IMR-90 (cell line): Measurements from ENCODE around the gene RAB4B. TPM values are rescaled to one million over a fixed set of nuclear protein-coding genes. Genes with fewer than 3 reads are reported as not detected.

Experiments
- ATAC-seq: fragments of 200-7000 bp; cut with Tn5 transposase; 2 replicates; pipeline ENCODE4 v1.9.1; 2020; ENCODE audit warnings: low read depth, mild to moderate bottlenecking, moderate library complexity
- BruUV-seq: library from RNA; stranded (reverse); fragments of 400-500 nt; replicated peaks from 2 replicates; lab custom pipeline; 2021; lab: Mats Ljungman, UMichigan
- CTCF ChIA-PET: fragments of 300-600 bp; formaldehyde crosslinking; extraction: SDS; loops from one replicate; lab custom pipeline; 2021; ENCODE audit warnings: antibody characterized with exemption; lab: Yijun Ruan, JAX
- POLR2A ChIA-PET: fragments of 300-600 bp; sonication (Branson Sonifier 250); formaldehyde crosslinking; loops from one replicate; lab custom pipeline; 2022; ENCODE audit warnings: antibody characterized with exemption; ENCODE audit not compliant: unreplicated experiment; lab: Charles Lee
- DNase-seq: peaks from one replicate; pipeline ENCODE4 v3.0.0; 2013
- H2AFZ ChIP-seq: replicated peaks from 2 replicates; pipeline ENCODE3; 2013; ENCODE audit warnings: low read length, mild to moderate bottlenecking; ENCODE audit not compliant: poor library complexity
- H2AK5ac ChIP-seq: 2 replicates; pipeline ENCODE4 v1.6.1; 2013; ENCODE audit warnings: low read depth, low read length, inconsistent platforms
- H2AK9ac ChIP-seq: replicated peaks from 2 replicates; pipeline ENCODE3; 2013; ENCODE audit warnings: mild to moderate bottlenecking, low read depth, low read length, moderate library complexity; ENCODE audit not compliant: poor library complexity
- H2BK120ac ChIP-seq: 2 replicates; pipeline ENCODE4 v1.6.1; 2013; ENCODE audit warnings: low read depth, low read length, inconsistent platforms
- H2BK15ac ChIP-seq: 3 replicates; pipeline ENCODE4 v1.6.1; 2013; ENCODE audit warnings: low read depth, low read length, inconsistent platforms
- H2BK20ac ChIP-seq: 2 replicates; pipeline ENCODE4 v1.6.1; 2013; ENCODE audit warnings: low read depth, mild to moderate bottlenecking, inconsistent platforms, low read length, moderate library complexity
- H2BK5ac ChIP-seq: 2 replicates; pipeline ENCODE4 v1.6.1; 2013; ENCODE audit warnings: mild to moderate bottlenecking, low read depth, low read length, inconsistent platforms; ENCODE audit not compliant: poor library complexity, severe bottlenecking
- H3K14ac ChIP-seq: replicated peaks from 2 replicates; pipeline ENCODE4 v1.6.1; 2013; ENCODE audit warnings: low read depth, low read length, inconsistent platforms
- H3K18ac ChIP-seq: 2 replicates; pipeline ENCODE4 v1.6.1; 2013; ENCODE audit warnings: low read depth, low read length, control low read depth
- H3K23ac ChIP-seq: 2 replicates; pipeline ENCODE4 v1.6.1; 2013; ENCODE audit warnings: low read depth, low read length, inconsistent platforms
- H3K27ac ChIP-seq: 2 replicates; pipeline ENCODE4 v1.5.1; 2013; ENCODE audit warnings: mild to moderate bottlenecking, control low read depth, low read length; ENCODE audit not compliant: insufficient read depth
- H3K27me3 ChIP-seq: 2 replicates; pipeline ENCODE4 v1.6.1; 2013; ENCODE audit warnings: low read length; ENCODE audit not compliant: control insufficient read depth, insufficient read depth
- H3K36me3 ChIP-seq: 2 replicates; pipeline ENCODE4 v1.6.1; 2013; ENCODE audit warnings: low read length, mixed read lengths; ENCODE audit not compliant: control insufficient read depth, insufficient read depth
- H3K4ac ChIP-seq: 2 replicates; pipeline ENCODE4 v1.6.1; 2013; ENCODE audit warnings: low read depth, low read length, inconsistent platforms
- H3K4me1 ChIP-seq: 2 replicates; pipeline ENCODE4 v1.6.1; 2013; ENCODE audit warnings: low read length, mixed read lengths; ENCODE audit not compliant: control insufficient read depth, insufficient read depth
- H3K4me2 ChIP-seq: 2 replicates; pipeline ENCODE4 v1.6.1; 2013; ENCODE audit warnings: low read depth, mild to moderate bottlenecking, control low read depth, low read length, moderate library complexity
- H3K4me3 ChIP-seq: 2 replicates; pipeline ENCODE4 v1.5.1; 2013; ENCODE audit warnings: low read depth, mild to moderate bottlenecking, control low read depth, low read length, moderate library complexity; ENCODE audit not compliant: insufficient read depth
- H3K56ac ChIP-seq: 2 replicates; pipeline ENCODE4 v1.6.1; 2013; ENCODE audit warnings: low read length, inconsistent platforms; ENCODE audit not compliant: insufficient read depth; ENCODE audit errors: extremely low read depth
- H3K79me1 ChIP-seq, 2 experiments: 2 replicates each; pipeline ENCODE4 v1.6.1; 2013; ENCODE audit warnings: low read length in 2 of 2, inconsistent platforms in 1 of 2, low read depth in 1 of 2
- H3K9ac ChIP-seq: 2 replicates; pipeline ENCODE4 v1.6.1; 2013; ENCODE audit warnings: low read depth, low read length, control low read depth
- H3K9me1 ChIP-seq: 2 replicates; pipeline ENCODE4 v1.6.1; 2013; ENCODE audit warnings: low read length, inconsistent platforms; ENCODE audit not compliant: insufficient read depth
- H3K9me3 ChIP-seq: 2 replicates; pipeline ENCODE4 v1.6.1; 2013; ENCODE audit warnings: low read length; ENCODE audit not compliant: control insufficient read depth, insufficient read depth
- H4K20me1 ChIP-seq: 2 replicates; pipeline ENCODE4 v1.6.1; 2013; ENCODE audit warnings: low read length, inconsistent platforms; ENCODE audit not compliant: insufficient read depth
- H4K5ac ChIP-seq: 2 replicates; pipeline ENCODE4 v1.6.1; 2013; ENCODE audit warnings: mild to moderate bottlenecking, low read depth, low read length, control low read depth
- H4K8ac ChIP-seq, 2 experiments: 2 replicates each; pipeline ENCODE4 v1.6.1; 2013; ENCODE audit warnings: low read depth in 2 of 2, low read length in 2 of 2, control low read depth in 1 of 2, inconsistent platforms in 1 of 2
- H4K91ac ChIP-seq: 2 replicates; pipeline ENCODE4 v1.6.1; 2013; ENCODE audit warnings: low read depth, low read length, inconsistent platforms; ENCODE audit not compliant: insufficient read depth
- BHLHE40 ChIP-seq: fragments of 150-350 bp; IDR thresholded peaks from 2 replicates; pipeline ENCODE4 v1.6.1; 2016; ENCODE audit warnings: mild to moderate bottlenecking, low read depth, low read length
- WGBS, 2 experiments: methylation state at CpG; one replicate each; pipeline versions ENCODE4 v1.1.5 to v1.1.7; 2013; ENCODE audit warnings: missing lambda C conversion rate in 2 of 2; ENCODE audit not compliant: insufficient read length in 1 of 2; ENCODE audit errors: extremely low coverage in 2 of 2; 5-methylcytosine and 5-hydroxymethylcytosine counted together
- dilution Hi-C: fragments of 300-500 bp; cut with HindIII; formaldehyde crosslinking; loops from one replicate; pipeline ENCODE4 v1.14.3; 2018; ENCODE audit warnings: low sequenced_read_pairs; ENCODE audit not compliant: unreplicated experiment
- in situ Hi-C: fragments of 300-500 bp; cut with MboI; formaldehyde crosslinking; loops from 3 replicates; pipeline ENCODE4 v1.14.3; 2019; ENCODE audit warnings: low sequenced_read_pairs, inconsistent platforms, mixed read lengths
- intact Hi-C: fragments of 100-400 bp; cut with micrococcal nuclease; formaldehyde crosslinking; loops from 2 replicates; pipeline ENCODE4 v1.10.0; 2022
- polyA plus RNA-seq, 3 experiments: library from polyadenylated mRNA; depleted of rRNA; stranded (reverse); fragments of >200 nt; gene quantifications; 2 replicates each; pipeline ENCODE4 v1.2.3, GENCODE V29; 2012; ENCODE audit warnings: low replicate concordance in 1 of 3
- total RNA-seq: library from RNA; depleted of rRNA; stranded (reverse); fragments of >200 nt; gene quantifications from 2 replicates; pipeline ENCODE4 v1.2.3, GENCODE V29; 2012

RAB4B gene
- total and polyA plus RNA-seq, 2 of the 4 experiments (the other 2 are of a cell fraction): 7.9 to 21.4 TPM

- no peak overlapping the region for H3K14ac ChIP-seq
- H2BK15ac ChIP-seq: no peak overlapping the region
- 92% methylated on average over 5 of the region's 12 CpGs; no CpG with 5 or more reads in 1 of the 2 experiments for WGBS, 2 experiments
- no peaks in the 10 kb centered on the region for H3K27me3 ChIP-seq
- intact Hi-C loops: no loop called here
- H3K9ac ChIP-seq: no peak overlapping the region
- H4K8ac ChIP-seq: no peak overlapping the region
- no peak overlapping the region for H3K4me3 ChIP-seq
- no peak overlapping the region for H2BK120ac ChIP-seq
- no peak overlapping the region for H3K56ac ChIP-seq
- H2AFZ ChIP-seq: no peak overlapping the region
- H3K9me1 ChIP-seq: peaks cover 7% of the 10 kb centered on the region; the same call in 1 of the 2 replicates
- H3K9me3 ChIP-seq: no peaks in the 10 kb centered on the region
- dilution Hi-C loops: no loop called here
- ATAC-seq (no peak), DNase-seq (no peak)
- BruUV-seq: no TSS peak
- no peak overlapping the region for H4K91ac ChIP-seq
- H3K18ac ChIP-seq: no peak overlapping the region
- ChIA-PET POLR2A (no interaction called here), CTCF (interaction anchor here (1.3 kb wide), 1 partner anchor 64 kb away, joined by 3 read pairs; no protein-coding TSS in a partner anchor)
- peaks cover 10% of the 10 kb centered on the region for H3K4me1 ChIP-seq
- TF ChIP-seq BHLHE40: no peak
- H3K4ac ChIP-seq: no peak overlapping the region
- H4K20me1 ChIP-seq: no peaks in the 10 kb centered on the region
- no peak overlapping the region for H3K27ac ChIP-seq
- H3K36me3 ChIP-seq: peaks cover 10% of the 10 kb centered on the region
- no peak overlapping the region for H3K23ac ChIP-seq
- H3K4me2 ChIP-seq: no peak overlapping the region
- in situ Hi-C loops: no loop called here
- peak overlapping the region; percentile 55 for H2AK9ac ChIP-seq
- H4K5ac ChIP-seq: no peak overlapping the region
- H2BK20ac ChIP-seq: no peak overlapping the region
- no peak overlapping the region for H2BK5ac ChIP-seq
- H3K79me1 ChIP-seq: peaks cover 0 to 4% of the 10 kb centered on the region in 2 experiments; a peak in 1 of 4 replicates
- H2AK5ac ChIP-seq: no peak overlapping the region
Measured at GRCh38 chr19:40742886-40743285, 35.2 kb upstream of the RAB4B start.
